C4-2B (cell line): ENCODE measurements around the gene SERPIND1.

ENCODE experiments used
- H3K27ac ChIP-seq: fragments of 450-650 bp; 2 replicates; pipeline ENCODE4 v1.5.1; 2017
- CTCF ChIP-seq: fragments of 450-650 bp; conservative IDR thresholded peaks from 2 replicates; pipeline ENCODE4 v1.5.1; 2017; ENCODE audit warnings: mild to moderate bottlenecking
- ZFX ChIP-seq: fragments of 450-650 bp; IDR thresholded peaks from 2 replicates; pipeline ENCODE4 v1.6.1; 2017

SERPIND1 gene

GRCh38 chr22:20745119-20745518 lies 28.8 kb upstream of the SERPIND1 start:
- H3K27ac ChIP-seq, result no peak overlapping the region
- TF ChIP-seq CTCF, result no peak
- no peak for TF ChIP-seq ZFX

GRCh38 chr22:20746431-20747189 lies 27.3 kb upstream of the SERPIND1 start:
- no peak overlapping the region for H3K27ac ChIP-seq
- TF ChIP-seq ZFX (no peak), CTCF (no peak)

- TF ChIP-seq CTCF (no peak), ZFX (no peak)
- H3K27ac ChIP-seq, result no peak overlapping the region
These were observed 26.7 kb upstream of the SERPIND1 start for GRCh38 chr22:20747223-20747622.

GRCh38 chr22:20748082-20748481 lies 25.8 kb upstream of the SERPIND1 start:
- TF ChIP-seq ZFX (no peak), CTCF (no peak)
- no peak overlapping the region for H3K27ac ChIP-seq

- H3K27ac ChIP-seq, result no peak overlapping the region
- TF ChIP-seq ZFX, result no peak
- no peak for TF ChIP-seq CTCF
These were observed 25.0 kb upstream of the SERPIND1 start for GRCh38 chr22:20748731-20749428.

- TF ChIP-seq CTCF (no peak), ZFX (no peak)
These were observed 24.5 kb upstream of the SERPIND1 start for GRCh38 chr22:20749453-20749852.

GRCh38 chr22:20750461-20751184 lies 23.3 kb upstream of the SERPIND1 start:
- no peak overlapping the region for H3K27ac ChIP-seq
- TF ChIP-seq CTCF (no peak), ZFX (no peak)

More at GRCh38 chr22:20749453-20749852, 24.5 kb upstream of the SERPIND1 start:
- no peak overlapping the region for H3K27ac ChIP-seq
